ENCODE results near the gene TLK1.

- TF ChIP-seq CTCF (conservative IDR thresholded peaks at IDR 0.05; ENCODE audit: low read depth, low read length) (no peak), EZH2 (IDR thresholded peaks at IDR 0.05; ENCODE audit: low read length, unreplicated experiment) (no peak)
Observed at GRCh38 chr2:170975127-170975942, 185.4 kb downstream of the TLK1 start.
